Common myeloid progenitor, CD34-positive (primary cell): ENCODE measurements around the gene PPIA.
A peak's percentile ranks its signal among the peaks of the same experiment; 100 is the strongest.

Experiments used
- CTCF ChIA-PET: fragments of 350-600 bp; sonication (Branson Sonifier 250); formaldehyde crosslinking; loops from one replicate; lab custom pipeline; 2021; ENCODE audit warnings: antibody characterized with exemption; lab: Charles Lee
- POLR2A ChIA-PET: fragments of 350-600 bp; sonication (Branson Sonifier 250); formaldehyde crosslinking; loops from one replicate; lab custom pipeline; 2021; ENCODE audit warnings: antibody characterized with exemption; lab: Charles Lee
- DNase-seq, 3 donors: peaks; one replicate each; pipeline versions ENCODE4 v3.0.0 to v3.0.0-alpha.2; 2013
- H3K27ac ChIP-seq, 2 experiments: 1 replicate in 1 of 2; 2 replicates in 1 of 2; pipeline ENCODE4 v1.7.0; 2013; ENCODE audit warnings: inconsistent platforms in 2 of 2, low read length in 2 of 2, mild to moderate bottlenecking in 2 of 2, low read depth in 1 of 2, moderate library complexity in 1 of 2; ENCODE audit not compliant: severe bottlenecking in 2 of 2, insufficient read depth in 1 of 2, poor library complexity in 1 of 2
- H3K27me3 ChIP-seq, 5 experiments: replicated peaks in 2 of 5; 1 replicate in 3 of 5; 2 replicates in 2 of 5; pipeline versions ENCODE4 v1.6.1 to v1.7.0; 2013; ENCODE audit warnings: low read length in 4 of 5, mild to moderate bottlenecking in 2 of 5, moderate library complexity in 2 of 5, inconsistent platforms in 1 of 5; ENCODE audit not compliant: insufficient read depth in 5 of 5, control insufficient read depth in 4 of 5
- H3K36me3 ChIP-seq, 4 experiments: 1 replicate in 2 of 4; 2 replicates in 2 of 4; pipeline versions ENCODE4 v1.6.1 to v1.7.0; 2013; ENCODE audit warnings: low read length in 3 of 4, control low read depth in 1 of 4, mild to moderate bottlenecking in 1 of 4; ENCODE audit not compliant: control insufficient read depth in 4 of 4, insufficient read depth in 4 of 4
- H3K4me1 ChIP-seq, 4 experiments: 1 replicate in 3 of 4; 2 replicates in 1 of 4; pipeline versions ENCODE4 v1.6.1 to v1.7.1; 2013; ENCODE audit warnings: low read length in 3 of 4, mild to moderate bottlenecking in 3 of 4, control low read depth in 1 of 4, inconsistent platforms in 1 of 4, moderate library complexity in 1 of 4; ENCODE audit not compliant: control insufficient read depth in 4 of 4, insufficient read depth in 4 of 4; ENCODE audit errors: control extremely low read depth in 1 of 4
- H3K4me3 ChIP-seq, 7 experiments: 1 replicate in 4 of 7; 2 replicates in 3 of 7; pipeline versions ENCODE4 v1.5.1 to v1.7.0; 2013; ENCODE audit warnings: mild to moderate bottlenecking in 7 of 7, low read length in 6 of 7, moderate library complexity in 6 of 7, inconsistent platforms in 2 of 7, low read depth in 2 of 7, control low read depth in 1 of 7; ENCODE audit not compliant: insufficient read depth in 4 of 7, control insufficient read depth in 1 of 7; ENCODE audit errors: extremely low read depth in 1 of 7
- H3K9me3 ChIP-seq, 5 experiments: 1 replicate in 4 of 5; 2 replicates in 1 of 5; pipeline versions ENCODE4 v1.6.1 to v1.7.1; 2013; ENCODE audit warnings: low read length in 4 of 5, mild to moderate bottlenecking in 2 of 5, inconsistent platforms in 1 of 5, low read depth in 1 of 5, moderate library complexity in 1 of 5; ENCODE audit not compliant: control insufficient read depth in 4 of 5, insufficient read depth in 2 of 5; ENCODE audit errors: control extremely low read depth in 1 of 5
- WGBS: methylation state at CpG from one replicate; pipeline ENCODE4 v1.1.5; 2013; ENCODE audit not compliant: insufficient coverage; 5-methylcytosine and 5-hydroxymethylcytosine counted together

The PPIA gene

DNA sequence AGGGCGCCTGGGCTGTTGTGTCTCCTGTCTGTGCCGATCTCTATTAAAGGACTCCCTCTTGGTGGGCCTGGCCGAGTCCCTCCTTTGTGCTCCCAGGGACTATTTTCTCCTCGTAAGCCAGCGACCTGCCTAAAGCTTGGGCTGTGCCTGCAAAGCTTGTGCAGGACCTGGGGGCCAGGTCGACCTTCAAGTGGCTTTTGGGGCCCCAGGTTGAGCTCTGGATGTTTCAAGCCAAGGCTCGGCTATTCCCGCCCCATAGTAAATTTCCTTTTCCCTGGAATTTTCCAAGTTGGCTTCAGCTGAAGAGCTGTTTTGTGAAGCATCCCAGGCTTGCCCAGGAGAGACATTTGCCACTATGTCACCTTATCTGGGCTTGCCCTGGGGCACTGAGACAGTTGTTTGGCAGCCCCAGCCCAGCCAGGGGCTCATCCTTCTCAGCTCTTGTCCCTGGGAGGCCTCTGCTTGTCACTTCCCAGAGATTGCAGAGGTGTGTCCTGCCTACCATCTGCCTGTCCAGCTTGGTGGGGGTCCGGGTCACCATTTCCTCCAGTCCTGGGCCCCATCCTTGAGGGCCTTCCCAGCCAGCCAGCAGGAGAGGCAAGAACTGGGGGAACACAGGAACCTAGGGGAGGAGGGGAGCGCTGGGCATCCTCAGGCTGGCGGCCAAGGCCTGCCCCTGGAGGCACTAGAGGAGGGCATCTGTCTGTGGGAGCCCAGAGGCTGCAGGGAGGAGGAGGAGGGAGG lies 27.7 kb upstream of the PPIA start:
- Histone ChIP-seq H3K9me3 (no peaks in the 10 kb centered on the region), H3K27ac (peak overlapping the region in 1 of 2 experiments; percentile 5), H3K36me3 (peaks cover 2 to 45% (median 35%) of the 10 kb centered on the region in 4 experiments), H3K4me1 (peaks cover 0 to 21% (median 8%) of the 10 kb centered on the region in 4 experiments), H3K4me3 (peak overlapping the region in 1 of 7 experiments; percentile 31), H3K27me3 (no peaks in the 10 kb centered on the region)
- ChIA-PET CTCF (interaction anchor here (1.2 to 2.1 kb wide), 2 partner anchors 19 to 89 kb away, joined by 3 to 8 read pairs; no protein-coding TSS in a partner anchor), POLR2A (interaction anchor here (1.0 to 1.2 kb wide), 2 partner anchors 19 to 28 kb away, joined by 3 read pairs; no protein-coding TSS in a partner anchor)
- WGBS, result 90% methylated on average over 9 of the region's 11 CpGs
- no peak for DNase-seq

DNA sequence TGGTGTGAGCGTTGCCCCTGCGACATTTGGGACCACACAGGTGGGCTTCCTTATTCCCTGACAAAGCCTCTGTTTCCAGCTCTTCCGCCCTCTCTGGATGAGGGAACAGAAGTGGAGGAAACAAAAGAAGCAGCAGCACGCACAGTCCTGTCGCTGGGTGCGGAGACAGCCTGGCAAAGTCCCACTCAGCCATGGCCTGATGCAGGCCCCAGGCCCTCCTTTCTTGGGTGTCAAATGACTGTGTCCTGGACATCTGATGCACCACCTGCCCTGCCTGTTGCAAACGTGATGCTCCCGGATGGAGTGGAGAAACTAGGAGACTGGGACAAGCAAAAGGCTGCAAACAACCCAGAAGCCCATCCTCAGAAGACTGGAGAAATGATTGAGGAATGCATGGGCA lies 27.1 kb upstream of the PPIA start:
- CTCF ChIA-PET, result interaction anchor here (1.0 to 1.1 kb wide), 2 partner anchors 133 to 135 kb away, joined by 3 to 4 read pairs; no protein-coding TSS in a partner anchor
- no peak overlapping the region for H3K27ac ChIP-seq
- H3K36me3 ChIP-seq, result peaks cover 2 to 40% (median 29%) of the 10 kb centered on the region in 4 experiments
- peak overlapping the region in 1 of 7 experiments; percentile 12 for H3K4me3 ChIP-seq
- DNase-seq, result no peak
- H3K27me3 ChIP-seq, result no peaks in the 10 kb centered on the region
- peaks cover 0 to 21% (median 8%) of the 10 kb centered on the region in 4 experiments for H3K4me1 ChIP-seq
- no peaks in the 10 kb centered on the region for H3K9me3 ChIP-seq
- WGBS, result 87% methylated on average over 7 of the region's 8 CpGs
- POLR2A ChIA-PET, result interaction anchor here (1.2 kb wide), 1 partner anchor 20 kb away, joined by 3 read pairs; no protein-coding TSS in a partner anchor

DNA sequence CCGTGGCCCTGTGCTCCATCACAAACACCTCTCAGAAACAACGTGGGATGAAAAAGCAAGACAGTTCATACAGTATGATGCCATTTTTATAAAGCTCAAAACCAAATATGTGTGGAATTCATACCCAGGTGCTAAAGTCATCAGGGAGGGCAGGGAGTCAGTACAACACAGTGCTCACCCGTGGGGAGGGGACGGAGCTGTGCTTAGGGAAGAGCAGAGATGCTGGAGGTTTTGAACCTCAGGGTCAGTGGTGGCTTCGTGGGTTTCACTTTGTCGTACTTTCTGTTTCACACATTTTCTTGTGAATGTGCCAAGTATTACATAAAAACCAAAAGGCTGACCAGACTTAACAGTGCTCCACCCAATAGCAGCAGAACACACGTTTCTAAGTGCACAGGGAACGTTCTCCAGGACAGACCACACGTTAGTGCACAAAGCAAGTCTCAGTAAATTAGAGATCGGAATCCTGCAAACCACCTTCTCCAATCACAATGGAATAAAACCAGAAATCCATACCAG lies 26.6 kb upstream of the PPIA start:
- no peak overlapping the region for H3K27ac ChIP-seq
- ChIA-PET POLR2A (no interaction called here), CTCF (interaction anchor here (0.5 to 1.1 kb wide), 3 partner anchors 133 to 160 kb away, joined by 3 to 4 read pairs (median 4); no protein-coding TSS in a partner anchor)
- H3K9me3 ChIP-seq, result no peaks in the 10 kb centered on the region
- peaks cover 0 to 21% (median 8%) of the 10 kb centered on the region in 4 experiments for H3K4me1 ChIP-seq
- no peaks in the 10 kb centered on the region for H3K27me3 ChIP-seq
- WGBS, result 30% methylated on average over 10 of the region's 10 CpGs
- H3K4me3 ChIP-seq, result peak overlapping the region in 3 of 7 experiments; percentile 12 to 60 (median 13)
- H3K36me3 ChIP-seq, result peaks cover 2 to 35% (median 24%) of the 10 kb centered on the region in 4 experiments
- peak in 2 of 3 donors; percentile 32 to 51 for DNase-seq

DNA sequence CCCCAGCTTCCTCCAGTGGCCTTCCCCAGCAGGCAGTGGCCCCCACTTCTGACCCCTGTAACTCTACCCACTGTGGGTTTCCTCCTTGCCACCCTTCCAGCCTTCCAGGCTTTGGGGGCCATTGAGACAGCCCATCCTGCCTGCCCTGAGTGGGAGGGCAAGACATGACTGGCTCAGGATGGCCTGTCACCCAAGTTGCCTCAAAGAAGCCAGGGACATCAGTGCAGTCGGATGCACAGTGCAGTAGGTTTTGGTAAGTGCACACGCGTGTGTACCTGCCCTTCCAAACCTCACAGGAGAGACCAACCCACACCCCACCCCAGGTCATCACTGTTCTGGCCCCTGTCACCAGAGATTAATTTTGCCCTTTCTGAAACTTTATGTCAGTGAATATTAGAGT lies 25.1 kb upstream of the PPIA start:
- Histone ChIP-seq H3K27ac (no peak overlapping the region), H3K4me1 (peaks cover 0 to 21% (median 8%) of the 10 kb centered on the region in 4 experiments), H3K36me3 (peaks cover 2 to 21% (median 13%) of the 10 kb centered on the region in 4 experiments), H3K27me3 (no peaks in the 10 kb centered on the region), H3K4me3 (no peak overlapping the region), H3K9me3 (no peaks in the 10 kb centered on the region)
- 100% methylated on average over 1 of the region's 3 CpGs for WGBS
- CTCF ChIA-PET, result interaction anchor here (0.6 to 1.2 kb wide), 3 partner anchors 20 to 183 kb away, joined by 3 to 5 read pairs (median 4); no protein-coding TSS in a partner anchor
- DNase-seq, result no peak
- POLR2A ChIA-PET, result no interaction called here

DNA sequence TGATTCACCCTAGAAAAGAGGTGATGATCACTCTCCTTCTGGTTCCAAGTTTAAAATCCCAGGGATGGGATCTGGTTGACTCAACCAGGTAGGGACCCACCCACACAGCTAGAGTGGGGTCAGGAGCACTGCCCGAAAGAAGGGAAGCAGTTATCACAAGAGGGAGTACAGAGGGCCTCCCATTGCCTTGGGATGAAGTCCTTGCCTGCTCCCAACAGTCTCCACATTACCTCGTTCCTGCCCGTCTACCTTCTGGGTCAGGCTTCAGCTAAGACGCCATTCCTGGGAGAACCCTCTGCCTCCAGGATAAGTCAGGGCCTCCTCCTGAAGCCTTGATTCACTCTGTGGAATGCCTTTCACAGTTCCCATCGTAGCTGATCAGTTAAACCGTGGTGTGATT lies 24.0 kb upstream of the PPIA start:
- POLR2A ChIA-PET, result no interaction called here
- Histone ChIP-seq H3K27me3 (no peaks in the 10 kb centered on the region), H3K4me1 (peaks cover 0 to 21% (median 8%) of the 10 kb centered on the region in 4 experiments), H3K36me3 (peaks cover 0 to 10% (median 4%) of the 10 kb centered on the region in 4 experiments), H3K27ac (no peak overlapping the region), H3K9me3 (no peaks in the 10 kb centered on the region), H3K4me3 (no peak overlapping the region)
- DNase-seq, result no peak
- 98% methylated on average over 4 of the region's 6 CpGs for WGBS
- CTCF ChIA-PET, result interaction anchor here (1.1 to 1.9 kb wide), 4 partner anchors 12 to 155 kb away, joined by 3 to 4 read pairs (median 3); no protein-coding TSS in a partner anchor

DNA sequence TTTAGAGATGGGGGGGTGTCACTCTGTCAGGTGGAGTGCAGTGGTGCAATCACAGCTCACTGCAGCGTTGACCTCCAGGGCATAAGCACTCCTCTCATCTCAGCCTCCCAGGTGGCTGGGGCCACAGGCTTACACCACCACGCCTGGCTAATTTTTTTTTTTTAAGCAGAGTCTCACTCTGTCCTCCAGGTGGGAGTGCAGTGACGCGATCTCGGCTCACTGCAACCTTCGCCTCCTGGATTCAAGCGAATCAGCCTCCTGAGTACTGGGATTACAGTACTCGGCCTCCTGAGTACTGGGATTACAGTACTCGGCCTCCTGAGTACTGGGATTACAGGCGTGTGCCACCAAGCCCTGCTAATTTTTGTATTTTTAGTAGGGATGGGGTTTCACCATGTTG lies 23.6 kb upstream of the PPIA start:
- ChIA-PET CTCF (interaction anchor here (1.1 to 1.9 kb wide), 4 partner anchors 12 to 155 kb away, joined by 3 to 4 read pairs (median 3); no protein-coding TSS in a partner anchor), POLR2A (no interaction called here)
- Histone ChIP-seq H3K9me3 (no peaks in the 10 kb centered on the region), H3K4me1 (peaks cover 0 to 18% (median 7%) of the 10 kb centered on the region in 4 experiments), H3K27me3 (no peaks in the 10 kb centered on the region), H3K27ac (no peak overlapping the region), H3K36me3 (peaks cover 0 to 5% (median under 1%) of the 10 kb centered on the region in 4 experiments), H3K4me3 (no peak overlapping the region)
- DNase-seq, result peak in 1 of 3 donors; percentile 35
- 92% methylated on average over 9 of the region's 10 CpGs for WGBS
